HepG2 (cell line): ENCODE results near the gene ABCC2. TPM values are rescaled to one million over a fixed set of nuclear protein-coding genes. Genes with fewer than 3 reads are reported as not detected.

Experiments
- ATM ChIP-seq: fragments of 450-650 bp; IDR thresholded peaks from 2 replicates; pipeline ENCODE4 v1.7.1; 2017; ENCODE audit warnings: mild to moderate bottlenecking, borderline replicate concordance
- NR2C2 ChIP-seq: sonication (generic); formaldehyde crosslinking; IDR thresholded peaks from 2 replicates; pipeline ENCODE4 v1.4.0; 2020; ENCODE audit warnings: missing genetic modification reagents, mild to moderate bottlenecking, moderate library complexity, borderline replicate concordance
- ZNF10 ChIP-seq: sonication (generic); formaldehyde crosslinking; IDR thresholded peaks from 2 replicates; pipeline ENCODE4 v1.4.0; 2020; ENCODE audit warnings: mild to moderate bottlenecking, low read depth, missing genetic modification reagents, borderline replicate concordance
- ZNF737 ChIP-seq: sonication (generic); formaldehyde crosslinking; IDR thresholded peaks from 2 replicates; pipeline ENCODE4 v1.5.0; 2020; ENCODE audit warnings: missing genetic modification reagents, mild to moderate bottlenecking, borderline replicate concordance
- polyA plus RNA-seq, 8 experiments: library from polyadenylated mRNA; depleted of rRNA in 3 of 8; stranded (reverse) in 7 of 8; unstranded in 1 of 8; fragments of >200 nt; fragmentation: Illumina TruSeq in 4 of 8; extraction: Trizol in 4 of 8; gene quantifications; 2 replicates each; pipeline versions ENCODE4 v1.2.1 to v1.2.3, GENCODE V29; 2011 to 2016; ENCODE audit warnings: low read depth in 4 of 8, missing spikeins in 1 of 8, mixed read lengths in 1 of 8; ENCODE audit not compliant: insufficient read depth in 1 of 8
- total RNA-seq, 5 experiments: library from RNA; depleted of rRNA; stranded (reverse); fragments of >200 nt; fragmentation: Illumina TruSeq; extraction: Trizol; gene quantifications; 2 replicates each; pipeline ENCODE4 v1.2.3, GENCODE V29; 2016; ENCODE audit warnings: low read depth in 1 of 5
- TF ChIP-seq, protein P1 (sequence below): sonication (generic); formaldehyde crosslinking; IDR thresholded peaks from 2 replicates; pipeline ENCODE4 v1.4.0; 2020; ENCODE audit warnings: missing genetic modification reagents
- TF ChIP-seq, protein P2 (sequence below): sonication (generic); formaldehyde crosslinking; IDR thresholded peaks from 2 replicates; pipeline ENCODE4 v1.4.0; 2020; ENCODE audit warnings: missing genetic modification reagents
- TF ChIP-seq, protein P3 (sequence below): IDR thresholded peaks from 2 replicates; pipeline ENCODE4 v1.6.1; 2016; ENCODE audit warnings: mild to moderate bottlenecking
- TF ChIP-seq, protein P4 (sequence below): sonication (generic); formaldehyde crosslinking; IDR thresholded peaks from 2 replicates; pipeline ENCODE4 v1.8.1; 2022; ENCODE audit warnings: low read depth, mild to moderate bottlenecking, missing genetic modification reagents

The ABCC2 gene
- total and polyA plus RNA-seq, 2 of the 13 experiments (the other 11 are each of a cell fraction or from before 2014, with no cell fraction given) = 181 to 497 TPM

DNA sequence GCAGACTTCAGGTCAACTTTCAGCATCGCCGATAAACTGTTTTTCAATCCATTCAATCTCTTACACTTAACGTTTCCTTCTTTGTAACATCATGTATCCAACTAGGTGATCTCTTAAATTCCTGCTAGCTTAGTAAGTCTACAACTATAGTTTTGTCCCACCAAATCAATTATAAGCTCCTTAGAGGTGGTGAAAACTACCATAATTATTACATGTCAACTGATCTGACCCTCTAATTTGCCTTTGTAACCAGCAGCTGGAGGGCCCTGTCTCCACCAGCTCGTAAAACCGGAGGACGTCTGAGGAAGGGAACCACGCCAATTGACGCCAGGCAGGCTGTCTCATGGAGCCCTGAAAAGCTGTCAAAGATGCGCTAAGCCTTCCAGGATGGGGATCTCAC, 113.4 kb downstream of the ABCC2 start (continued):
- TF ChIP-seq, protein P1, sequence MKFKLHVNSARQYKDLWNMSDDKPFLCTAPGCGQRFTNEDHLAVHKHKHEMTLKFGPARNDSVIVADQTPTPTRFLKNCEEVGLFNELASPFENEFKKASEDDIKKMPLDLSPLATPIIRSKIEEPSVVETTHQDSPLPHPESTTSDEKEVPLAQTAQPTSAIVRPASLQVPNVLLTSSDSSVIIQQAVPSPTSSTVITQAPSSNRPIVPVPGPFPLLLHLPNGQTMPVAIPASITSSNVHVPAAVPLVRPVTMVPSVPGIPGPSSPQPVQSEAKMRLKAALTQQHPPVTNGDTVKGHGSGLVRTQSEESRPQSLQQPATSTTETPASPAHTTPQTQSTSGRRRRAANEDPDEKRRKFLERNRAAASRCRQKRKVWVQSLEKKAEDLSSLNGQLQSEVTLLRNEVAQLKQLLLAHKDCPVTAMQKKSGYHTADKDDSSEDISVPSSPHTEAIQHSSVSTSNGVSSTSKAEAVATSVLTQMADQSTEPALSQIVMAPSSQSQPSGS (CRISPR knock-in tag) = no peak
- TF ChIP-seq, protein P2, sequence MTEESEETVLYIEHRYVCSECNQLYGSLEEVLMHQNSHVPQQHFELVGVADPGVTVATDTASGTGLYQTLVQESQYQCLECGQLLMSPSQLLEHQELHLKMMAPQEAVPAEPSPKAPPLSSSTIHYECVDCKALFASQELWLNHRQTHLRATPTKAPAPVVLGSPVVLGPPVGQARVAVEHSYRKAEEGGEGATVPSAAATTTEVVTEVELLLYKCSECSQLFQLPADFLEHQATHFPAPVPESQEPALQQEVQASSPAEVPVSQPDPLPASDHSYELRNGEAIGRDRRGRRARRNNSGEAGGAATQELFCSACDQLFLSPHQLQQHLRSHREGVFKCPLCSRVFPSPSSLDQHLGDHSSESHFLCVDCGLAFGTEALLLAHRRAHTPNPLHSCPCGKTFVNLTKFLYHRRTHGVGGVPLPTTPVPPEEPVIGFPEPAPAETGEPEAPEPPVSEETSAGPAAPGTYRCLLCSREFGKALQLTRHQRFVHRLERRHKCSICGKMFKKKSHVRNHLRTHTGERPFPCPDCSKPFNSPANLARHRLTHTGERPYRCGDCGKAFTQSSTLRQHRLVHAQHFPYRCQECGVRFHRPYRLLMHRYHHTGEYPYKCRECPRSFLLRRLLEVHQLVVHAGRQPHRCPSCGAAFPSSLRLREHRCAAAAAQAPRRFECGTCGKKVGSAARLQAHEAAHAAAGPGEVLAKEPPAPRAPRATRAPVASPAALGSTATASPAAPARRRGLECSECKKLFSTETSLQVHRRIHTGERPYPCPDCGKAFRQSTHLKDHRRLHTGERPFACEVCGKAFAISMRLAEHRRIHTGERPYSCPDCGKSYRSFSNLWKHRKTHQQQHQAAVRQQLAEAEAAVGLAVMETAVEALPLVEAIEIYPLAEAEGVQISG (CRISPR knock-in tag) = no peak
- TF ChIP-seq, protein P3, sequence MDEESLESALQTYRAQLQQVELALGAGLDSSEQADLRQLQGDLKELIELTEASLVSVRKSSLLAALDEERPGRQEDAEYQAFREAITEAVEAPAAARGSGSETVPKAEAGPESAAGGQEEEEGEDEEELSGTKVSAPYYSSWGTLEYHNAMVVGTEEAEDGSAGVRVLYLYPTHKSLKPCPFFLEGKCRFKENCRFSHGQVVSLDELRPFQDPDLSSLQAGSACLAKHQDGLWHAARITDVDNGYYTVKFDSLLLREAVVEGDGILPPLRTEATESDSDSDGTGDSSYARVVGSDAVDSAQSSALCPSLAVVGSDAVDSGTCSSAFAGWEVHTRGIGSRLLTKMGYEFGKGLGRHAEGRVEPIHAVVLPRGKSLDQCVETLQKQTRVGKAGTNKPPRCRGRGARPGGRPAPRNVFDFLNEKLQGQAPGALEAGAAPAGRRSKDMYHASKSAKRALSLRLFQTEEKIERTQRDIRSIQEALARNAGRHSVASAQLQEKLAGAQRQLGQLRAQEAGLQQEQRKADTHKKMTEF = no peak
- TF ChIP-seq ZNF10 (CRISPR knock-in tag) = no peak
- TF ChIP-seq, protein P4, sequence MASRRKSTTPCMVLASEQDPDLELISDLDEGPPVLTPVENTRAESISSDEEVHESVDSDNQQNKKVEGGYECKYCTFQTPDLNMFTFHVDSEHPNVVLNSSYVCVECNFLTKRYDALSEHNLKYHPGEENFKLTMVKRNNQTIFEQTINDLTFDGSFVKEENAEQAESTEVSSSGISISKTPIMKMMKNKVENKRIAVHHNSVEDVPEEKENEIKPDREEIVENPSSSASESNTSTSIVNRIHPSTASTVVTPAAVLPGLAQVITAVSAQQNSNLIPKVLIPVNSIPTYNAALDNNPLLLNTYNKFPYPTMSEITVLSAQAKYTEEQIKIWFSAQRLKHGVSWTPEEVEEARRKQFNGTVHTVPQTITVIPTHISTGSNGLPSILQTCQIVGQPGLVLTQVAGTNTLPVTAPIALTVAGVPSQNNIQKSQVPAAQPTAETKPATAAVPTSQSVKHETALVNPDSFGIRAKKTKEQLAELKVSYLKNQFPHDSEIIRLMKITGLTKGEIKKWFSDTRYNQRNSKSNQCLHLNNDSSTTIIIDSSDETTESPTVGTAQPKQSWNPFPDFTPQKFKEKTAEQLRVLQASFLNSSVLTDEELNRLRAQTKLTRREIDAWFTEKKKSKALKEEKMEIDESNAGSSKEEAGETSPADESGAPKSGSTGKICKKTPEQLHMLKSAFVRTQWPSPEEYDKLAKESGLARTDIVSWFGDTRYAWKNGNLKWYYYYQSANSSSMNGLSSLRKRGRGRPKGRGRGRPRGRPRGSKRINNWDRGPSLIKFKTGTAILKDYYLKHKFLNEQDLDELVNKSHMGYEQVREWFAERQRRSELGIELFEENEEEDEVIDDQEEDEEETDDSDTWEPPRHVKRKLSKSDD = no peak
- no peak for TF ChIP-seq ZNF737 (CRISPR knock-in tag)
- TF ChIP-seq NR2C2 = no peak
- TF ChIP-seq ATM = no peak

Other genes starting within 250 kb of the ABCC2 start
- gene NKX2-3, start 249.7 kb upstream of the ABCC2 start, total RNA-seq (2016; rRNA removed; fragmentation: Illumina TruSeq; extraction: Trizol) = not detected in 2 replicates
- not detected in 2 replicates for gene NKX2-3, start 249.7 kb upstream of the ABCC2 start, polyA plus RNA-seq (2011; rRNA removed)
- 7.5 and 15.2 TPM in 2 replicates for gene SLC25A28, start 162.2 kb upstream of the ABCC2 start, total RNA-seq (2016; rRNA removed; fragmentation: Illumina TruSeq; extraction: Trizol)
- gene SLC25A28, start 162.2 kb upstream of the ABCC2 start, polyA plus RNA-seq (2011; rRNA removed) = 41.0 and 48.5 TPM in 2 replicates
- gene ENTPD7, start 123.1 kb upstream of the ABCC2 start, total RNA-seq (2016; rRNA removed; fragmentation: Illumina TruSeq; extraction: Trizol) = 35.5 and 36.5 TPM in 2 replicates
- 6.6 and 7.6 TPM in 2 replicates for gene ENTPD7, start 123.1 kb upstream of the ABCC2 start, polyA plus RNA-seq (2011; rRNA removed)
- gene COX15, start 50.5 kb upstream of the ABCC2 start, total RNA-seq (2016; rRNA removed; fragmentation: Illumina TruSeq; extraction: Trizol) = 44.7 and 59.4 TPM in 2 replicates
- 17.4 and 19.2 TPM in 2 replicates for gene COX15, start 50.5 kb upstream of the ABCC2 start, polyA plus RNA-seq (2011; rRNA removed)
- gene CUTC, start 50.4 kb upstream of the ABCC2 start, total RNA-seq (2016; rRNA removed; fragmentation: Illumina TruSeq; extraction: Trizol) = 25.8 and 36.5 TPM in 2 replicates
- 17.7 and 22.3 TPM in 2 replicates for gene CUTC, start 50.4 kb upstream of the ABCC2 start, polyA plus RNA-seq (2011; rRNA removed)
- 6.3 and 6.4 TPM in 2 replicates for gene DNMBP, start 227.3 kb downstream of the ABCC2 start, total RNA-seq (2016; rRNA removed; fragmentation: Illumina TruSeq; extraction: Trizol)
- gene DNMBP, start 227.3 kb downstream of the ABCC2 start, polyA plus RNA-seq (2011; rRNA removed) = 3.6 and 4.2 TPM in 2 replicates